HepG2 (cell line): ENCODE data around the gene AHSG. TPM values are rescaled to one million over a fixed set of nuclear protein-coding genes. Genes with fewer than 3 reads are reported as not detected.
A peak's percentile ranks its signal among the peaks of the same experiment; 100 is the strongest.

Experiments used
- CREB1 ChIP-seq, 2 experiments: fragments of 450-650 bp in 1 of 2; IDR thresholded peaks; 2 replicates each; pipeline ENCODE4 v1.6.1; 2016 to 2017; ENCODE audit warnings: control low read depth in 1 of 2, mild to moderate bottlenecking in 1 of 2, missing compliant biosample characterization in 1 of 2, missing genetic modification characterization in 1 of 2
- CSRNP1 ChIP-seq: sonication (generic); formaldehyde crosslinking; IDR thresholded peaks from 2 replicates; pipeline ENCODE4 v1.8.1; 2023; ENCODE audit warnings: mild to moderate bottlenecking, missing genetic modification reagents
- FOXA3 ChIP-seq: IDR thresholded peaks from 2 replicates; pipeline ENCODE4 v1.6.1; 2016; ENCODE audit warnings: missing genetic modification reagents, missing compliant biosample characterization
- GABPA ChIP-seq, 2 experiments: IDR thresholded peaks; 2 replicates each; pipeline ENCODE4 v1.6.1; 2011 to 2016; ENCODE audit warnings: low read depth in 2 of 2, low read length in 1 of 2, missing biosample characterization in 1 of 2, missing genetic modification characterization in 1 of 2
- KLF16 ChIP-seq, 2 experiments: sonication (generic) in 1 of 2; formaldehyde crosslinking in 1 of 2; IDR thresholded peaks; 2 replicates each; pipeline versions ENCODE4 v1.6.1 to v1.8.0; 2016 to 2023; ENCODE audit warnings: missing genetic modification reagents in 2 of 2, missing compliant biosample characterization in 1 of 2
- NKX3-1 ChIP-seq: sonication (generic); formaldehyde crosslinking; IDR thresholded peaks from 2 replicates; pipeline ENCODE4 v1.5.0; 2020; ENCODE audit warnings: missing genetic modification reagents
- NR0B2 ChIP-seq: sonication (generic); formaldehyde crosslinking; IDR thresholded peaks from 2 replicates; pipeline ENCODE4 v1.4.0; 2020; ENCODE audit warnings: mild to moderate bottlenecking, missing genetic modification reagents
- PRDM15 ChIP-seq: sonication (generic); formaldehyde crosslinking; IDR thresholded peaks from 2 replicates; pipeline ENCODE4 v1.4.0; 2020; ENCODE audit warnings: missing genetic modification reagents
- SRSF9 ChIP-seq: fragments of 200-400 bp; formaldehyde crosslinking; IDR thresholded peaks from 2 replicates; pipeline ENCODE4 v1.6.1; 2018; ENCODE audit warnings: borderline replicate concordance, mild to moderate bottlenecking, low read depth, low read length; ENCODE audit not compliant: insufficient read depth, poor library complexity, severe bottlenecking
- ZBTB40 ChIP-seq, 2 experiments: fragments of 450-650 bp in 1 of 2; sonication (generic) in 1 of 2; formaldehyde crosslinking in 1 of 2; IDR thresholded peaks; 2 replicates each; pipeline versions ENCODE4 v1.6.1 to v1.8.0; 2016 to 2022; ENCODE audit warnings: antibody characterized with exemption in 1 of 2, mild to moderate bottlenecking in 1 of 2, missing genetic modification reagents in 1 of 2
- ZNF780A ChIP-seq: sonication (generic); formaldehyde crosslinking; IDR thresholded peaks from 2 replicates; pipeline ENCODE4 v1.8.0; 2022; ENCODE audit warnings: mild to moderate bottlenecking, missing genetic modification reagents, moderate library complexity
- ZNF782 ChIP-seq: sonication (generic); formaldehyde crosslinking; IDR thresholded peaks from 2 replicates; pipeline ENCODE4 v1.4.0; 2020; ENCODE audit warnings: missing genetic modification reagents, mild to moderate bottlenecking, borderline replicate concordance
- ZSCAN12 ChIP-seq: sonication (generic); formaldehyde crosslinking; IDR thresholded peaks from 2 replicates; pipeline ENCODE4 v1.9.0; 2021; ENCODE audit warnings: mild to moderate bottlenecking, missing genetic modification reagents
- polyA plus RNA-seq, 8 experiments: library from polyadenylated mRNA; depleted of rRNA in 3 of 8; stranded (reverse) in 7 of 8; unstranded in 1 of 8; fragments of >200 nt; fragmentation: Illumina TruSeq in 4 of 8; extraction: Trizol in 4 of 8; gene quantifications; 2 replicates each; pipeline versions ENCODE4 v1.2.1 to v1.2.3, GENCODE V29; 2011 to 2016; ENCODE audit warnings: low read depth in 4 of 8, missing spikeins in 1 of 8, mixed read lengths in 1 of 8; ENCODE audit not compliant: insufficient read depth in 1 of 8
- total RNA-seq, 5 experiments: library from RNA; depleted of rRNA; stranded (reverse); fragments of >200 nt; fragmentation: Illumina TruSeq; extraction: Trizol; gene quantifications; 2 replicates each; pipeline ENCODE4 v1.2.3, GENCODE V29; 2016; ENCODE audit warnings: low read depth in 1 of 5

The AHSG gene
- total and polyA plus RNA-seq, 2 of the 13 experiments (the other 11 are each of a cell fraction or from before 2014, with no cell fraction given) = 2,043 to 19,152 TPM

GRCh38 chr3:186593862-186594261 lies 19.0 kb upstream of the AHSG start (continued):
- TF ChIP-seq GABPA (IDR thresholded peaks at IDR 0.05; ENCODE audit: low read depth, low read length) (no peak), GABPA (CRISPR knock-in tag; IDR thresholded peaks at IDR 0.05; ENCODE audit: low read depth) (peak; percentile 29; the same call in 1 of the 2 replicates), ZNF782 (CRISPR knock-in tag) (no peak), SRSF9 (no peak), CSRNP1 (CRISPR knock-in tag) (no peak), ZSCAN12 (CRISPR knock-in tag) (no peak), NKX3-1 (CRISPR knock-in tag) (no peak), ZNF780A (CRISPR knock-in tag) (no peak), KLF16 (CRISPR knock-in tag; IDR thresholded peaks at IDR 0.05) (0 out of 4 replicates have a peak, but pooled peaks of 1 of the 2 experiments have one; percentile 11), PRDM15 (CRISPR knock-in tag) (no peak), ZBTB40 (IDR thresholded peaks at IDR 0.05) (no peak), ZBTB40 (CRISPR knock-in tag; IDR thresholded peaks at IDR 0.05) (no peak), FOXA3 (CRISPR knock-in tag) (peak; percentile 47; the same call in 1 of the 2 replicates), CREB1 (IDR thresholded peaks at IDR 0.05) (no peak), CREB1 (CRISPR knock-in tag; IDR thresholded peaks at IDR 0.05) (peak; percentile 44), NR0B2 (no peak)
